Urothelium cell line (cell line): ENCODE measurements around the gene ALDH1B1.

Source experiments
- DNase-seq: peaks from one replicate; pipeline ENCODE4 v3.0.0; 2011; ENCODE audit warnings: low spot score, mixed read lengths
- FAIRE-seq: peaks from 2 replicates; lab custom pipeline; 2011; peaks lifted over from hg19 to GRCh38; lab: Jason Lieb, UNC

ALDH1B1 gene

DNA sequence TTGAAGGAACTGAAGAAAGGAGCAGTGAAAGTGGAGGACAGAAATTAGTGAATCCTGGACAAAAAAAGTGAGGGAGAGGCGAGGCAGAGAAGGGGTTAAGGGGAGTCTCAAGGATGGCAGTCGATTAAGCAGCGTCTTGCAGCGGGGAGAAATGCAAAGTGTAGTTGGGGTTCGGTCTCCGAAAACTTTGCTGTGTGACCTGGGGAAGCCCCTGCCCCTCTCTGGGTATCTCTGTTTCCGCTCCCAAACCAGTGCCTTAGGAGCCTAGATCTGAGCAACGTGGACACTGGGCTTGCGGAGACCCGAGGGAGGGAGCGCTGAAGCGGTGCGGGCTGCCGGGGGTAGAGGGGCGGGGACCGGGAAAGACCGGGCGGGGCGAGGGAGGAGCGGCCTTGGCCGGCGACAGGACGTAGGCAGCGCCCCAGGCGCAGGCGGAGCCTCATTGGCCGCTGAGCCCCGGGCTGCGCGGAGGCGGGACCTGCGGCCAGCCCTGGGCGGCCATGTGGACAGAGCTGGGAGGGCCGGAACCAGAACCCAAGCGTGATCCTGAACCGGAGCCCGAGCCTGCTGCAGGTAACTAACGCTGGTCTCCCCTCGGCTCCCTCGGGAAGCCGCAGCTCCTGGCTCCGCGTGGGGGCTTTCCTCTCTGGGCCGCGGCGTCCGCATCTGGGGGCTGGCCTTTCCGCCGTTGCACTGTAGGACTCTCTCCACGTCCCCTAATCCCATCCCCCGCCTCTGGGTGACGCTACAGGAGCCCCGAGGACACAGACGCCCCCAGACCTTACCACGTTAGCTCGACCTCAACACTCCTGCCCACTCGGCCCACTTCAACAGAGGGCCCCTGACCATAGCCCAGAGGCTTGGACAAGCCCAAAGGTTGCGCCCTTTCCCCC lies at the start of gene ALDH1B1:
Gene ALDH1B1, plus strand, starts transcription at position 468 of the 893 bp plus-strand sequence. CDS start 3,047 bp downstream, outside the sequence.
- DNase-seq (peak; percentile 99), FAIRE-seq (peak; percentile 68)

DNA sequence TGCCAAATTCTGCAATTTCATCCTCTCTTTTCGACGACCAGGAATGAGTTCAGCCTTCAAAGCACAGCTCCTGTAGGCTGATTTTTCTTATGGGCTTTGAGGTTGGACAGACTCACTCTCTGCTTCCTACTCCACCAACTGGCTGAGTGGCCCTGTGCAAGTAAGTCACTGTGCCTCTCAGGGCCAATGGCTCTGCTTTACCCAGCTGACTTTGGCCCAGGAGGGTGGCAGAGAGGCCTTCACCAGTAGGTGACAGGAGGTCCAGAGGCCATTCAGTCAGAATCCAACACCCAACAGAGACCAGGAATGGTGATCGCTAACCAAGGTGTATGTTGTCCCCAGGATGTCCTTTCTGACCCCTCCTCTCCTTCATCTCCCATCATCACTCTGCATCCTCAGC lies 49.5 kb upstream of the ALDH1B1 start:
- DNase-seq (no peak), FAIRE-seq (no peak)

DNA sequence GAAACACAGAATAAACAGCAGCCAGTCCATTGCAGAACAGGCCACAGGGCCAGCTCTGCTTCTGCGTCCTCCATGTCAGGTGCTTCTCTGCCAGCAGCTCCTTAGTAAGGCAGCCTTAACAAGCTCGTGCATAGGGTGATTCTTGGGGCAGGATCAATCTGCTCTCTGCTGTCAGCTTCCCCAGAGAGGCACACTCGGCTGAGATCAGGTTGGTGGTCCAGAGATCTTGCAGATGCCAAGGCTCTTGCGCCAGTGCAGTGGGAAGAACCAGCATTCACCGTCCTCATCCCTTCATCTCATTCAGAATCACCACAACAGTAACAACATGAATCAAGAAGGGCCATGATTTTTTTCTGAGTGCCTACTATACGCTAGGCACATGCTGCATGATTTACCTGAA lies 49.0 kb upstream of the ALDH1B1 start:
- DNase-seq (no peak), FAIRE-seq (peak; percentile 5)

DNA sequence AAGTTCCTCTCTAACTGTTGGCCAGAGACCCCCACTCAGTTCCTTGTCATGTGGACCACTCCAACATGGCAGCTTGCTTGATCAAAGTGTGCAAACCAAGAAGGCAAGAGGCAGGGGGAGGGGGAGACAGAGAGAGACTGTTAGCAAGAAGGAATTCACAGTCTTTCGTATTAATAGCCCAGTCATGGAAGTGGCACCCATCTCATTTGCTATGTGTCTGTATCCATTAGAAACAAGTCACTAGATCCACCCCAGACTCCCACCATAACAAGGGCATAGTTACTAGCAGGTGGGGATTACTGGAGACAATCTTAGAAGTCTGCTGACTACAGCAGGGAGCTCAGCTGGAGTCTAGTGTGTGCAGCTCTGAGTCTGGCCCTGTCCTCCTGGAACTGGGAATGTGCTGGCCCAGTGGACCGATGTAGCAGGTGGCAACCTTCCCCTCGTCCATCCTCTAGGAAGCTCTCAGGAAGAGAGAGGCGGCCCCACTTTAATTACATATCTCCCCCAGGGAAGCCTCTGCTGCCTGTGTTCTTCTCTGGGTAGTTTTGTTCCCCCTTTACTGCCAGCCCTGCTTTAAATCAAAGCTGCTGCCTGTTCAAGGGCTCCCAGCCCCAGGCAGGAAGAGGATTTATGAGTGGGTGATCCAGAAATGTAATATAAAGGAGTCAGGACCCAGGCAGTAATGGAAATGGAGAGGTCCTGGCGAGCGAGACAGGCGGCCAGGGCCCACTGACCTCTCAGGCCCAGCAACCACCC lies 47.8 kb upstream of the ALDH1B1 start:
- FAIRE-seq (peak; percentile 35), DNase-seq (no peak)

DNA sequence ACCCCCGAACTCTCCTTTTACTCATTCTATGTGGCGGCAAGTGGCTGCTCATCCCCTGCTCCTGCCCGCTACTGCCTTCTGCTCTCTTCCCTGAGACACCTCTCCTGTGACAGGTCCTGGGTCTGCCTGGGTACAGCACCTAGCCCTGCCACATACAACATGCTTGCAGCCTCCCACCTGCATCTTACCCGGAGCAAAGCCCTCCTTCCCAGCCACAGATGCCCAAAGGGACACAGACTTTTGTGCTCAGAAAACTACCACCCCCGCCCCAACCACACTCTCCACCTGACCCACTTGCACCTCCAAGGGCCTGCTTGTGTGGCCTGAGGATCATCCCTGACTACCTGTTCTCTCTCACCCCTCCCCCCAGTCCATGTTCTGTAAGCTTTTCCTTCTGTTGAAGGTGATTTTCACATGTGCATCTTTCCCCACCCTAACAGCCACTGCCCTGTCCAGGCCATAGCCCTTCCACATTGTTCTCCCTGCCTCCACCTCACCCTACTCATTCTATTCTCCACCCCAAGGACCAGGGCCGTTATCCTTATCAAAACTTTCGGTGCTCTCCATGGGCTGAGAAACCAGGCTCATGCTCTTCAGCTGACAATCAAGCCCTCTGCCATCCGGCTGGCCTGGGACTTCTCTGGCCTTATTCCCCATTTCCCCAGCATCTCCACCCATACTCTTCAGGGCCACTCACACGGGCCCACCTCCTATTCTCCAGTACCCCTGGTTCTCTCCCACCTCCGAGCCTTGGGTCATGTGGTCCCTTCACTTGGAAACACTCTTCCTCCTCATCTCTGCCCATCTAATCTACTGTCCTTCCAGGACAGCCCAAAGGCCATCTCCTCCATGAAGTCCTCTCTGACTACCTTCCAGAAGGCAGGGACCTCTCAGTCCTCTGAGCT lies 46.4 kb upstream of the ALDH1B1 start:
- FAIRE-seq (peak; percentile 13), DNase-seq (no peak)

DNA sequence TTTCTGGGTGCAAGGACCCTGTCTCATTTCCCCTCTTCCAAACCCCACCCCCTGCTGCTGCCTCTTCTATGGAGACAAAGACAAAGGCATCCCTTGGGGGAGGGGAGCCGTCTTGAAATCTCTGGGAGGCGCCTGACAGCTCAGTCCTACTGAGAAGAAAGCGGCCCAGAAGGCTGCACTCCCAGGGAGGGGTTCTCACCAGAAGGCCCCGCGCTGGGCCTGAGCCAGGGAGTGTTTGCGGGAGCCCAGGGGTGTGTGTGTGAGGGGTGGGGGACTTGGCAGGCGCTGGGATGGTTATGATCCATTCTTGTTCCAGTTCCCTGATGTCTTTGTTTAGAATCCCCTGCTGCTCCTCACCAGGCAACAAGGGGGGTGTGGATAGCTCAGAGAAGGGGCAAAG lies 45.7 kb upstream of the ALDH1B1 start:
- DNase-seq, result no peak

DNA sequence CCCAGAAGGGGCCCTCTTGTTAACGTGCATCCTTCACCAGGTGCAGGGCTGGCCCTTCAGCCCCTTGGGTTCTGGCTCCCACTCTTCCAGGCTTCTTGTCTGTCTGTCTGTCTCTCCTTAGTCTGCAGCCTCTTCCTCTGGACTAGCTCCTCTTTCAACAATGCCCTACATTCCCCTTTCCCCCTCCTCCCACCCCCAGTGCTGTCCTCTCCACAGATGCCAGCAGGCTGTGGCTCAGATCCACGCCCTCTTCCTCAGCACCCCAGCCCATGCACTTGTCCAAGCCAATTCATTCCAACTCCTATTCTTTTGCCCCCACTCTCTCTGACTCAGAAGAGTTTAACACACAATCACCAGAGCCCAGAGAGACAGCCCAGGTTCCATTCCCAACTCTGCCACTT lies 45.2 kb upstream of the ALDH1B1 start:
- DNase-seq (no peak), FAIRE-seq (no peak)

More for the DNA sequence above, 45.7 kb upstream of the ALDH1B1 start:
- no peak for FAIRE-seq

DNA sequence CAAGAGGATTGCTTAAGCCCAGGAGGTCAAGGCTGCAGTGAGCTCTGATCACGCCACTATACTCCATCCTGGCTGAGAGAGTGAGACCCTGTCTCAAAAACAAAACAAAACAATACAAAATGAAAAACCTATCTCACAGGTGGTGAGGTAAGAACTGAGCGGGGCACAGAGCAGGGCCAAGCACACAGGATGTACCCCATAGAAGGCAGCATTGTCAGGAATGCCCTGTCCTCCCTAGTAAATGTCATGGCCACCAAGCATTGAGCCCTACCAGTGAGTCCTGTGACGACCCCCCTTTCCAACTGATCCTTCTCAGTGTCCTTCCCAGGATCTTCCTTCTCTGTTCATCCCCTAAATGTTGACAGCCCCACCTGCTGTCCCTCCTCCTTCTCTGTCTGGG lies 44.6 kb upstream of the ALDH1B1 start:
- no peak for FAIRE-seq
- DNase-seq, result no peak

DNA sequence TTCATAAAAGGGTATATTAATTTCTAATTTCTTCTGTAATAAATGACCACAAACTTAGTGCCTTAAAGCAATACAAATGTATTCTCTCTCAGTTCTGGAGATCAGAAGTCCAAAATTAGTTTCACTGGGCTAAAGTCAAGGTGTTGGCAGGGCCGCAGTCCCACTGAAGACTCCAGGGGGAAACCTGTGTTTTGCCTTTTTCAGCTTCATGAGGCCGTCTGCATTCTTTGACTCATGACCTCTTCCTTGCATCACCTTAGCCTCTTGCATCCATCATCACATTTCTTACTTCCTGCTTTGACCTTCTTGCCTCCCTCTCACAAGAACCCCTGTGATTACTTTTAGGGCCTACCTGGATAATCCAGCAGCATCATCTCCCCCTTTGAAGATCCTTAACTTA lies 42.0 kb upstream of the ALDH1B1 start:
- FAIRE-seq, result no peak
- DNase-seq, result no peak

DNA sequence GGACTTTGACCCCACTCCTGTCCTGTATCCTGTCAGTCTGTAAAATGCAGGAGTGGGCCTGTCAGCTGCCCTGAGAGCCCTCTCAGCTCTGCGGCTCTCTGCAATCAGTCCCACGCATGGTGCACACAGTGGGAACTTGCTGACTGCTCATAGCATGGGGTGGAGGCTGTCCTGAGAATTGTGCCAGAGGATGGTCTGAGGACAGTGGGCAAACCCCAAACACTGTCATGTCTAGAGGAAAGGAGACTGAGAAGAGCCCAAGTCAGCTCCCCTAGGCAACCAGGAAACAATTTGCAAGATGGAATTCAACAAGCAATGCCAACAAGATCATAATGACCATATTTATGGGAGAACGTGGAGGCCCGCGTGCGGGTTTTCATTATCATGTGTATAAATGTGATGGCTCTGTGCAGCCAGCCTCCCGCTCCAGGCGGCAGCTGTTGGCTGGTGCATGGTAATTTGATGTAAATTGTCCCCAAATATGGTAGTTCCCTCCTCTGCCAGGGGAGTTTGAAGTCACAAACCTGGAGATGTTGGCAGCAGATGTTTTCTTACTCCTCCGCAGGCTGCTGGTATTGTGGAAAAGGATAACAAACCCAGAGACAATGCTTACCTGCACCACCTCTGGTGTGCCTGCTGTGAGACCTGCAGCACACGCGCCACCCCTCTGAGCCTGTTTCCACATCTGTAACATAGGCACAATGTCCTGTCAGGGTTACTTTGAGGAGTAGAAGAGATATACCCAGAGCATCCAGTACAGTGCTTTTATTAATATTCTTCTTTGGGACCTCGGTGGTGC lies 39.8 kb upstream of the ALDH1B1 start:
- no peak for DNase-seq
- no peak for FAIRE-seq

DNA sequence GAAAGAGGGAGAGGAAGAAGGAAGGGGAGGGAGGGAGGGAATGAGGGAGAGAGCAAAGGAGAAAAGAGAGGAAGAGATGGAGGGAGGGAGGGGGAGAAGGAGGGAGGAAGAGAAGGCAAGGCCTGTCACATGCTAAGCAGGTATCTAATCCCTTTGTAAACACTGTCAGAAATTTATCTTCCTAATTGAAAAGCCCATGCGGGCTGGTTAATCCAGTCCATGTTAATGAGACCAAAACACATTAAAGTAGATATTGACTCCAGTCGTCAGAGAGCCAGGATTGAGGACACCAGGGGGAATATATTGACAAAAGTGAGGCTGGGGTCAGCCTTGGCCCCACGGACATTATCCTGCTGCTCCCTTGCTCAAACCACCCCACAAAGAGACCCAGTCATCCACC lies 37.4 kb upstream of the ALDH1B1 start:
- FAIRE-seq, result no peak
- no peak for DNase-seq

DNA sequence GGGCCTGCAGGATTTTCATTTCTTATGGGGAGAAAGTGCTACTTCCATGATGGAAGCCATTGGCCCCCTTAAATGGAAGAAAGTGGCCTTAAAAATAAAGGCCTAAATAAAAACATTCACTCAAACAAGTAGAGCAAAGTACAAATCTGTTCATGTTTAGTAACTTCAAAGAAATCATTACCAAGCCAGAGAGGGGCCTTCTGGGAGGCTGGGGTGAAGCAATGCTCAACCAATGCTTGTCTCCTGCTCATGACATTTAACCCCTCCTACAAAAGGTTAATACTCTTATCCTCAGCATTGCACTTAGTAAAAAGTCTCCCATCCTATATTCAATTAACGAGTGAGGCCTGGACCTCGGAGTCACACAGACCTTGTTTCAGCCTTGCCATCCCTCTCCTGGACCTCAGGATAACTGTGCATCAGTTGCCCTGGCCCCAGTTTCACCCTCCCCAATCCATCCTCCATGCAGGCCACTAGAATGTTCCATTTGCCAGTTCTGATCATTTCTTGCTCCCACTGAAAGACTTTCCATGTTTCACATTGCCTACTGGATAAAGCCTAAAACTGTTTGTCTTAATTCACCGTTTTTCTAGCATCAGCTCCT lies 36.9 kb upstream of the ALDH1B1 start:
- DNase-seq (no peak), FAIRE-seq (no peak)

DNA sequence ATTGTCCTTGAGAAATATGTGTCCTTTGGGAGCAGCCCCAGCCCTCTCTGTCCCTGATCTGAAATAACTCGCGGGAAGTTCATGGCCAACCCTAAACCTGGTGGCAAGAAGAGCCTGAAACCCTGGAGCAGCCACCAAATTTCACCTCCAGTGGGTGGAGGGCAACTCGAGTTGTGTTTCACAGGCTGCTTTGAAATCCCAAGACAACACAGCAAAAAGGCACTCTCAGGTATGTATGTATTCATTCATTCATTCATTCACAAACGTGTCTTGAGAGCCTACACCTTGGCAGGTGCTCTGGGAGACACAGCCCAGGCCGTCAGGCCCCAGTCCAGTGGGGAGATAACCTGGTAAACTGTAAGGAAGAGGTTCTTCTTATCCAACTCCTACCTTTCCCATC lies 35.7 kb upstream of the ALDH1B1 start:
- FAIRE-seq (no peak), DNase-seq (no peak)

DNA sequence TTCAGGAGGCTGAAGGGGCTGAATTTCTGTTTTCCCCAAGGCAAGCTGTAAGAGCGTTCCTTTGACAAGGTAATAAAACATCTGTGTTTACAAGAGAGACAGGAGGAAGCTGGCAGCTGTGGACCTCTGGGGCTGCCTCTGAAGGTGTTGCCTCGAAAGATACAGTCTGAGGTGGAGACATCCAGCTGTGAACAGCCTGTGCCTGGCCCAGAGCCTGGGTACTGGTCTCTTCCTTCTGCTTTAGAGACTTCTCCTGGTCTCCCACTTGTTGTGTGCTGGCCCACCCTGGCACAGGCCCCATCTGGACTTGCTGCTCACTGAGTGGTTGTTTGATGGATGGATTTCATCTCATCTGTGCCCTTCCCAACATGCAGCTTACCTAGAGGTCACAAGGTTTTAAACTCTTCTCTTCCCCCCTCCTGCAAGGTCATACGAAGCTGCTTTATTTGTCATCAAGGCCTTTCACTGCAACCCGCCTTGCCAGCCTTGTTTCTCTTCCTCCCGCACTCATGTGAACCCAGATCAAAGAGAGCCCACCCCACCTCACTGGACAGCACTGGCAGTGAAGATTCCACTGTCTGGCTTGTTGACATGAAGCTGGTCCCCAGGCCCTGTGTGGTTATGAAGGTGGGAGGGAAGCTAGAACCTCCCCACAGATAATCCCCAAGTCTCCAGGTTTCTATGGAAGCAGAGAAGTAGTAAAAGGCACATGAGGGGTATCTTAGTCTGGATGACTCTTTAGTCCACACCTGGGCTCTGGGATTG lies 35.0 kb upstream of the ALDH1B1 start:
- no peak for FAIRE-seq
- no peak for DNase-seq

DNA sequence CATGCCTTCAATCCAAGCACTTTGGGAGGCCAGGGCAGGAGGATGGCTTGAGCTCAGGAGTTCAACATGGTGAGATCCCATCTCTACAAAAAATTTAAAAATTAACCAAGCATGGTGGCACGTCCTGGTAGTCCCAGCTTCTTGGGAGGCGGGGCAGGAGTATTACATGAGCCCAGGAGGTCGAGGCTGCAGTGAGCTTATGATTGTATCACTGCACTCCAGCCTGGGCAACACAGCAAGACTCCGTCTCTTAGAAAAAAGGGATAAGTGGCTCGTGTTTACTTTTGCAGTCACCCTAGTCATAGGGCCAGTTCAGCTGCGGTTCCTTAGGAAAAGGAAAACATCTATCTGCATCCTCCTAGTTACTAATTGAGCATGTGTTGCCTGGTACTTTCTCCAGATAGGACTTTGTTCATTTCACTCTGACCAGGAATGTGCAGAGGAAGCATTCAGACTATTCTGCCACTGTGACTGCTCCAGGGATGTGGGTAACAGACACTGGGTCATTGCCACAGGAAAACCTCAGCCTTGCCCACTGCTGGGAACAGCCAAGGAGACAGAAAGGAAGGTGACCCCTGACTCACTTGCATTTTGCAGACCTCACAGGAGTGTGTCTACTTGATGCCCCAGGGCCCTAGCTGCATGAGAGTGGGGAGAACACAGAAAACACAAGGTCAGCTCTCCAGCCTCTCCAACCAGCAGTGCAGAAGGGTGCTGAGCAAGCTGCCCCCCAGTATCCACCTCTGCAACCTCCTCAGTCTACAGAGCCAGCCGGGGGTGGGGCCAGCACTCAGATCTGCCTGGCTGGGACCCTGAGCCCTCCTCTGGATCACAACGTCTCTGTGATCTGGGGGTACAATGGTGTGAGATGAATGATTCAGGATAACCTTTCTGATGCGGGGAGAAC lies 33.9 kb upstream of the ALDH1B1 start:
- FAIRE-seq (peak; percentile 74), DNase-seq (no peak)

DNA sequence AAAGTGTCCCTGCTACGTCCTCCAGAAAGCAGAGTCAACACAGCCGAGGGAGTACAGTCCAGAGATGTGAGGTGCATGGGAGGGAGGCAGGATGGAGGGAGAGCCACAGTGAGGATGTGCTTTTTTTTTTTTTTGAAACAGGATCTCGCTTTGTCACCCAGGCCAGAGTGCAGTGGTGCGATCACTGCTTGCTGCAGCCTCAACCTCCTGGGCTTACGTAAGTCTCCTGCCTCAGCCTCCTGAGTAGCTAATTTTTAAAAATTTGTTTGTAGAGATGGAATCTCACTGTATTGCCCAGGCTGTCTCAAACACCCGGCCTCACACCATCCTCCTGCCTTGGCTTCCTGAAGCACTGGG lies 33.2 kb upstream of the ALDH1B1 start:
- FAIRE-seq, result no peak

DNA sequence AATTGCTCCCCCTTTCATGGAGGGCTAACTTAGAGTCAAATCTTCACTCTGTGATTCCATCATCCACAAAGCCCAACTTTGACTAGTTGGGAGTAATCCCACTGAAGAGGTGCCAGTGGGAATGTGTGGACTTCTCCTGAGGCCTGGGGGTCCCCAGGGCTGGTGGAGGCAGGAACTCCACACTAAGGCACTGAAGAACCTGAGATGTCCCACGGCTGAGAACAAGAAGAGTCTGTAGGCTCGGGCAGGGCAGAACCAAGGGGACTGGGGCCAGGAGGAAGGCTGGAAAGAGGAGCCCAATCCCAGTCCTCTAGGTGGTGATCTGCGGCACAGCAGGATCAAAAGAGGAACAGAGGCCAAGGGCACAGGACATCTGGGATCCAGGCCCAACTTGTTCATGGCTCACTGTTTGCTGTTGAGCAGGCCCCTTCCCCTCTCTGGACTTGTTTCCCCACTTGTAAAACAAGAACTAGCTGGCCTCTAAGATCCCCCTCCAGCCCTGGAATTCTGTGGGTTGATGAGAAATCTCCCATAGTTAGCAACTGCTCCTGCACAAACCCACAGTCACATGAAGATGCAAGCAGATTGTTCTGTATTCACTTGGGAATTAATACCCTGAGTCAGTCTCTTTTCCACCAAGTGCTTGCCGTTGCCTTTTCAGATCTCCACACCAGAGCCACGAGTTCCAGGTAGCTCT lies 32.7 kb upstream of the ALDH1B1 start:
- no peak for DNase-seq
- no peak for FAIRE-seq

More for the DNA sequence above, 33.2 kb upstream of the ALDH1B1 start:
- no peak for DNase-seq
